GM23338 (cell line): ENCODE results near the gene MCU. TPM values are rescaled to one million over a fixed set of nuclear protein-coding genes. Genes with fewer than 3 reads are reported as not detected.

ENCODE experiments used
- ATAC-seq: fragments of 200-7000 bp; cut with Tn5 transposase; 3 replicates; pipeline ENCODE4 v1.9.1; 2020
- DNase-seq: peaks from one replicate; pipeline ENCODE4 v3.0.0-alpha.2; 2015; ENCODE audit warnings: low spot score
- H2AFZ ChIP-seq: fragments of 200-600 bp; sonication (generic); 2 replicates; pipeline ENCODE4 v1.8.0; 2016; ENCODE audit warnings: antibody characterized with exemption, mild to moderate bottlenecking, moderate library complexity
- H3F3A ChIP-seq: fragments of 200-600 bp; sonication (generic); replicated peaks from 2 replicates; pipeline ENCODE4 v1.8.0; 2017; ENCODE audit warnings: antibody characterized with exemption, mixed run types, low read depth
- H3K27ac ChIP-seq: fragments of 200-600 bp; sonication (generic); 2 replicates; pipeline ENCODE4 v1.6.1; 2016; ENCODE audit warnings: low read depth
- H3K27me3 ChIP-seq: fragments of 200-600 bp; sonication (generic); 2 replicates; pipeline ENCODE4 v1.8.0; 2016; ENCODE audit warnings: mild to moderate bottlenecking, mixed run types, moderate library complexity; ENCODE audit not compliant: insufficient read depth
- H3K36me3 ChIP-seq: fragments of 200-600 bp; sonication (generic); 2 replicates; pipeline ENCODE4 v1.8.0; 2016; ENCODE audit warnings: mild to moderate bottlenecking; ENCODE audit not compliant: insufficient read depth
- H3K4me1 ChIP-seq: fragments of 200-600 bp; sonication (generic); 2 replicates; pipeline ENCODE4 v1.8.0; 2016; ENCODE audit warnings: mild to moderate bottlenecking, moderate library complexity; ENCODE audit not compliant: insufficient read depth
- H3K4me2 ChIP-seq: fragments of 200-600 bp; sonication (generic); 2 replicates; pipeline ENCODE4 v1.7.1; 2017; ENCODE audit warnings: mixed run types
- H3K4me3 ChIP-seq: fragments of 200-600 bp; sonication (generic); 2 replicates; pipeline ENCODE4 v1.6.1; 2016; ENCODE audit warnings: mixed run types
- H3K79me2 ChIP-seq: fragments of 200-600 bp; sonication (generic); replicated peaks from 2 replicates; pipeline ENCODE4 v1.8.0; 2017; ENCODE audit warnings: mild to moderate bottlenecking; ENCODE audit not compliant: insufficient read depth
- H3K9me2 ChIP-seq: fragments of 200-600 bp; sonication (generic); 2 replicates; pipeline ENCODE4 v1.8.0; 2017; ENCODE audit not compliant: insufficient read depth
- H4K20me1 ChIP-seq: fragments of 200-600 bp; sonication (generic); replicated peaks from 2 replicates; pipeline ENCODE4 v1.8.0; 2017; ENCODE audit warnings: mild to moderate bottlenecking; ENCODE audit not compliant: insufficient read depth
- H3K27ac Mint-ChIP-seq: 2 replicates; pipeline ENCODE4 v1.8.0; 2020; ENCODE audit warnings: inconsistent platforms, mild to moderate bottlenecking, moderate library complexity, mixed read lengths
- H3K27me3 Mint-ChIP-seq: 3 replicates; pipeline ENCODE4 v1.8.0; 2022; ENCODE audit warnings: low read depth, mild to moderate bottlenecking, moderate library complexity, mixed read lengths, inconsistent platforms; ENCODE audit not compliant: insufficient read depth, poor library complexity
- H3K36me3 Mint-ChIP-seq: 3 replicates; pipeline ENCODE4 v1.8.0; 2021; ENCODE audit warnings: low read depth, mild to moderate bottlenecking, inconsistent platforms, moderate library complexity, mixed read lengths
- H3K4me1 Mint-ChIP-seq: 3 replicates; pipeline ENCODE4 v1.8.0; 2020; ENCODE audit warnings: mild to moderate bottlenecking, inconsistent platforms, mixed read lengths
- H3K4me3 Mint-ChIP-seq: 3 replicates; pipeline ENCODE4 v1.8.0; 2021; ENCODE audit warnings: moderate library complexity, mild to moderate bottlenecking, inconsistent platforms, mixed read lengths
- H3K9me3 Mint-ChIP-seq: 3 replicates; pipeline ENCODE4 v1.8.0; 2020; ENCODE audit warnings: moderate library complexity, mild to moderate bottlenecking, inconsistent platforms, mixed read lengths
- CREB1 ChIP-seq: fragments of 250-450 bp; sonication (Bioruptor Pico); IDR thresholded peaks from 2 replicates; pipeline ENCODE4 v1.5.0; 2020; ENCODE audit warnings: low read depth, mild to moderate bottlenecking, moderate library complexity
- CTCF ChIP-seq, 2 experiments: fragments of 200-600 bp in 1 of 2; sonication (generic) in 1 of 2; conservative IDR thresholded peaks; 2 replicates each; pipeline versions ENCODE4 v1.5.1 to v1.6.1; 2016 to 2017; ENCODE audit warnings: antibody characterized with exemption in 2 of 2, low read depth in 2 of 2, mild to moderate bottlenecking in 2 of 2, moderate library complexity in 1 of 2
- ETS1 ChIP-seq: IDR thresholded peaks from 2 replicates; pipeline ENCODE4 v1.6.1; 2016; ENCODE audit warnings: antibody characterized with exemption
- EZH2phosphoT487 ChIP-seq: fragments of 200-600 bp; sonication (generic); IDR thresholded peaks from one replicate; pipeline ENCODE4 v1.8.1; 2018; ENCODE audit warnings: antibody characterized with exemption; ENCODE audit not compliant: unreplicated experiment
- JUNB ChIP-seq: IDR thresholded peaks from one replicate; pipeline ENCODE4 v1.6.1; 2016; ENCODE audit warnings: antibody characterized with exemption; ENCODE audit not compliant: unreplicated experiment
- NANOG ChIP-seq: IDR thresholded peaks from 2 replicates; pipeline ENCODE4 v1.6.1; 2016; ENCODE audit warnings: antibody characterized with exemption, borderline replicate concordance
- POLR2AphosphoS5 ChIP-seq: IDR thresholded peaks from 2 replicates; pipeline ENCODE4 v1.6.1; 2016; ENCODE audit warnings: antibody characterized with exemption, low read depth
- REST ChIP-seq: IDR thresholded peaks from one replicate; pipeline ENCODE4 v1.6.1; 2018; ENCODE audit warnings: antibody characterized with exemption; ENCODE audit not compliant: unreplicated experiment
- STAT1 ChIP-seq: IDR thresholded peaks from one replicate; pipeline ENCODE4 v1.6.1; 2016; ENCODE audit warnings: antibody characterized with exemption; ENCODE audit not compliant: unreplicated experiment
- ZNF114 ChIP-seq: fragments of 250-450 bp; sonication (Bioruptor Pico); IDR thresholded peaks from 2 replicates; pipeline ENCODE4 v1.5.0; 2020; ENCODE audit warnings: mild to moderate bottlenecking, moderate library complexity
- polyA plus RNA-seq: library from polyadenylated mRNA; unstranded; fragments of >200 nt; fragmentation: Nextera tagmentation; extraction: Ambion mirVana; gene quantifications from 2 replicates; pipeline ENCODE4 v1.2.1, GENCODE V29; 2016
- total RNA-seq: library from RNA; depleted of rRNA; stranded (reverse); fragments of >200 nt; shearing (Covaris generic); gene quantifications from 2 replicates; pipeline ENCODE4 v1.2.3, GENCODE V29; 2014

MCU gene
- total and polyA plus RNA-seq, 2 experiments from 2014 or later = 41.8 to 68.2 TPM

DNA sequence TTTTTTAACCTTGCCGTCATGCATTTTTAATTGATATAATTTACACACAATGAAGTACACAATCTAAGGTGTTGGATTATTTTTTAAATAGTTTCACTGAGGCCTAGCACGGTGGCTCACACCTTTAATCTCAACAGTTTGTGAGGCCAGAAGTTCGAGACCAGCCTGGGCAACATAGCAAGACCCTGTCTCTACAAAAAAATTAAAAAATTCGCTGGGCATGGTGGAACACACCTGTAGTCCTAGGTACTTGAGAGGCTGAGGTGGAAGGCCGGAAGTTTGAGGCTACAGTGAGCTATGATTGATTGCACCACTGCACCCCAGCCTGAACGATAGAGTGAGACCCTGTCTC lies 108.8 kb downstream of the MCU start (continued):
- TF ChIP-seq ETS1 (no peak), REST (no peak), JUNB (no peak), ZNF114 (no peak)

- no peak for ATAC-seq
- Histone ChIP-seq H3K27me3 (no peaks in the 10 kb centered on the region), H2AFZ (no peak overlapping the region), H3K4me3 (no peak overlapping the region), H3K4me2 (no peak overlapping the region), H3K4me1 (peaks cover 13% of the 10 kb centered on the region; the same call in 1 of the 2 replicates), H3K79me2 (peaks cover 31% of the 10 kb centered on the region), H3K36me3 (no peaks in the 10 kb centered on the region), H3K9me2 (no peaks in the 10 kb centered on the region), H4K20me1 (0 out of 2 replicates have a peak, but pooled peaks cover 6% of the 10 kb centered on the region), H3K27ac (no peak overlapping the region), H3F3A (no peaks in the 10 kb centered on the region)
- Mint-ChIP-seq H3K27me3 (peaks cover 2% of the 10 kb centered on the region), H3K4me3 (no peak overlapping the region), H3K27ac (no peak overlapping the region), H3K36me3 (no peaks in the 10 kb centered on the region), H3K9me3 (no peaks in the 10 kb centered on the region), H3K4me1 (peaks cover 15% of the 10 kb centered on the region)
- DNase-seq = no peak
- TF ChIP-seq NANOG = no peak
- no peak for TF ChIP-seq EZH2phosphoT487
- TF ChIP-seq REST = no peak
- TF ChIP-seq POLR2AphosphoS5 = no peak
- no peak for TF ChIP-seq CTCF (conservative IDR thresholded peaks at IDR 0.05; ENCODE audit: low read depth in 2 of 2)
- TF ChIP-seq STAT1 = no peak
- no peak for TF ChIP-seq CREB1
- no peak for TF ChIP-seq ETS1
- no peak for TF ChIP-seq ZNF114
These were observed 109.4 kb downstream of the MCU start for GRCh38 chr10:72801263-72801868.
